ENCODE data around the gene PDE2A. TPM values are rescaled to one million over a fixed set of nuclear protein-coding genes. Genes with fewer than 3 reads are reported as not detected.

PDE2A gene
- total and polyA plus RNA-seq, 2 of the 4 experiments (the other 2 are of a cell fraction): 0.02 TPM; not detected in 1

- H3K4ac ChIP-seq (ENCODE audit: low read depth, low read length): no peak overlapping the region
- no peak overlapping the region for H2AFZ ChIP-seq (replicated peaks; ENCODE audit: low read length, poor library complexity)
- WGBS, 2 experiments (ENCODE audit: extremely low coverage in 2 of 2, insufficient read length in 1 of 2): no CpG with 5 or more reads among the region's 2 CpGs
- no peaks in the 10 kb centered on the region for H3K79me1 ChIP-seq (ENCODE audit: low read depth in 1 of 2, low read length in 2 of 2)
- no peak overlapping the region for H3K14ac ChIP-seq (replicated peaks; ENCODE audit: low read depth, low read length)
- no peak overlapping the region for H3K23ac ChIP-seq (ENCODE audit: low read depth, low read length)
- no peak overlapping the region for H4K91ac ChIP-seq (ENCODE audit: insufficient read depth, low read depth, low read length)
- no peak overlapping the region for H2AK9ac ChIP-seq (replicated peaks; ENCODE audit: low read depth, low read length, poor library complexity)
- H3K4me1 ChIP-seq (ENCODE audit: control insufficient read depth, insufficient read depth, low read length): no peaks in the 10 kb centered on the region; the same call in 1 of the 2 replicates
- peaks cover 7% of the 10 kb centered on the region; the same call in 1 of the 2 replicates for H3K9me3 ChIP-seq (ENCODE audit: control insufficient read depth, insufficient read depth, low read length)
- ChIA-PET CTCF (no interaction called here), POLR2A (ENCODE audit: unreplicated experiment) (no interaction called here)
- H3K56ac ChIP-seq (ENCODE audit: extremely low read depth, insufficient read depth, low read length): no peak overlapping the region
- no peak overlapping the region for H3K9ac ChIP-seq (ENCODE audit: low read depth, low read length)
- in situ Hi-C loops (cut with MboI; ENCODE audit: low sequenced_read_pairs): loop anchor here (10.0 kb wide), 1 partner anchor 62 kb away; no protein-coding TSS in a partner anchor
- H4K20me1 ChIP-seq (ENCODE audit: insufficient read depth, low read length): peaks cover 2% of the 10 kb centered on the region; the same call in 1 of the 2 replicates
- no peak overlapping the region for H3K4me3 ChIP-seq (ENCODE audit: insufficient read depth, low read depth, low read length)
- no peak overlapping the region for H2BK120ac ChIP-seq (ENCODE audit: low read depth, low read length)
- H3K4me2 ChIP-seq (ENCODE audit: low read depth, low read length): no peak overlapping the region
- no peaks in the 10 kb centered on the region for H3K9me1 ChIP-seq (ENCODE audit: insufficient read depth, low read length)
- ATAC-seq (ENCODE audit: low read depth) (no peak), DNase-seq (no peak)
- H4K8ac ChIP-seq (ENCODE audit: low read depth in 2 of 2, low read length in 2 of 2): no peak overlapping the region
- TF ChIP-seq POLR2A (IDR thresholded peaks at IDR 0.05; ENCODE audit: low read depth, low read length): no peak
- no peak overlapping the region for H2BK5ac ChIP-seq (ENCODE audit: low read depth, low read length, poor library complexity, severe bottlenecking)
- intact Hi-C loops (cut with micrococcal nuclease): no loop called here
- no peak overlapping the region for H2AK5ac ChIP-seq (ENCODE audit: low read depth, low read length)
- no peak overlapping the region for H3K27ac ChIP-seq (ENCODE audit: insufficient read depth, low read length)
- dilution Hi-C loops (cut with HindIII; ENCODE audit: low sequenced_read_pairs, unreplicated experiment): no loop called here
- BruUV-seq (replicated peaks): no TSS peak
- peaks cover 85% of the 10 kb centered on the region for H3K27me3 ChIP-seq (ENCODE audit: control insufficient read depth, insufficient read depth, low read length)
- no peak overlapping the region for H4K5ac ChIP-seq (ENCODE audit: low read depth, low read length)
- H2BK15ac ChIP-seq (ENCODE audit: low read depth, low read length): no peak overlapping the region
- no peaks in the 10 kb centered on the region for H3K36me3 ChIP-seq (ENCODE audit: control insufficient read depth, insufficient read depth, low read length)
- no peak overlapping the region for H3K18ac ChIP-seq (ENCODE audit: low read depth, low read length)
- H2BK20ac ChIP-seq (ENCODE audit: low read depth, low read length): no peak overlapping the region
Observed at GRCh38 chr11:72583177-72583553, 91.1 kb downstream of the PDE2A start.

Data from IMR-90 (cell line).